ENCODE results near the gene ST6GAL2. TPM values are rescaled to one million over a fixed set of nuclear protein-coding genes. Genes with fewer than 3 reads are reported as not detected.

Gene ST6GAL2
- total and polyA plus RNA-seq, 2 of the 8 experiments (the other 6 are each of a cell fraction or from before 2014, with no cell fraction given): 2.7 to 17.5 TPM

- no peak for TF ChIP-seq CHD7 (IDR thresholded peaks at IDR 0.05; ENCODE audit: insufficient replicate concordance, low read length)
- TF ChIP-seq CBX5 (IDR thresholded peaks at IDR 0.05; ENCODE audit: low read depth, low read length): no peak
- TF ChIP-seq POLR2A (IDR thresholded peaks at IDR 0.05; ENCODE audit: control extremely low read depth in 1 of 2, low read depth in 2 of 2, low read length in 2 of 2): no peak
- TF ChIP-seq CBX8 (IDR thresholded peaks at IDR 0.05; ENCODE audit: borderline replicate concordance, low read depth, low read length): no peak
- TF ChIP-seq HDAC6 (IDR thresholded peaks at IDR 0.05; ENCODE audit: low read depth, low read length): no peak
- no peak for TF ChIP-seq NRF1 (IDR thresholded peaks at IDR 0.05; ENCODE audit: low read depth, low read length)
- no peak for TF ChIP-seq BCL11A (IDR thresholded peaks at IDR 0.05; ENCODE audit: low read depth in 2 of 2, low read length in 2 of 2)
- TF ChIP-seq CTBP2 (IDR thresholded peaks at IDR 0.05; ENCODE audit: borderline replicate concordance, insufficient read depth, insufficient read length, low read length): no peak
- no peak for TF ChIP-seq E2F6 (IDR thresholded peaks at IDR 0.05)
- TF ChIP-seq POU5F1 (IDR thresholded peaks at IDR 0.05; ENCODE audit: low read depth, low read length): no peak
Measured at GRCh38 chr2:106919012-106919411, 33.0 kb upstream of the ST6GAL2 start (continued).

All from H1 (cell line).